HG03135 (cell line): ENCODE measurements around the gene PLAAT4.
"Not testable (repeated sequence)": the region's sequence is repeated elsewhere in the genome, so short reads cannot be mapped to it uniquely, and the experiment has no call there.

ENCODE experiments used
- ATAC-seq: cut with Tn5 transposase; IDR thresholded peaks from one replicate; pipeline ENCODE4 v1.9.1; 2021; ENCODE audit warnings: mild to moderate bottlenecking, moderate library complexity; ENCODE audit not compliant: unreplicated experiment

Gene PLAAT4

DNA sequence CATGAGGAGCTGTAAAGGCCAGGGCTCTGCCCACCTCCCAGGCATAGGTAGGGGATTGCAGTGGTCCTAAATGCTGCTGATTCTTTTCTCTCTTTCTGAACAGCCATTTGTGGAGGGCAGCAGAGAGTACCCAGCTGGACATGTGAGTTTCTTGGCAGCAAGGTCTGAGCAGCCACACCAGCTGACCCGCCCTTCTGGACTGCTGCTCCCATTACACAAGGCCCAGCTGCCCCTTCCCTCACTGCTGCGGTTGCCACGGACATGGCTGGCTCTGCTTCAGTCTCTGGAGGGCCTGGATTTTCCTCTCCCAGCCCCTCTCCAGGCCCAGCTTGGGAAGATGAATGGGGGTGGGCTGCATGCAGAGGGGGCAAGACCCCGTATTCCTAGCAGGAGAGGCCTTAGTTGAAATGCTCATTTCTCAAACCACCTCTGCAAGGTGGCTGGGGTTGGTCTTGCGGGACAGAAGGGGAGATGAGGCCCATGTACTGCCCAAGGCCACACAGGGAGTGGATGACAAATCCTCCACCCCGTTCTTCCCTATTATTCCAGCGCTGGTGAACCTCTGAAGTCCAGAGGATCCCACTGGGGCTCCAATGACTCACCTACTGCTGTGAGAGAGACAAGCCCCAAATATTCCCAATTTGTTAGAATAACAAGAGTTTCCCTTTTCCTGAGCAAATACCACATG is 26.1 kb upstream of the PLAAT4 start:
- ATAC-seq: no peak

DNA sequence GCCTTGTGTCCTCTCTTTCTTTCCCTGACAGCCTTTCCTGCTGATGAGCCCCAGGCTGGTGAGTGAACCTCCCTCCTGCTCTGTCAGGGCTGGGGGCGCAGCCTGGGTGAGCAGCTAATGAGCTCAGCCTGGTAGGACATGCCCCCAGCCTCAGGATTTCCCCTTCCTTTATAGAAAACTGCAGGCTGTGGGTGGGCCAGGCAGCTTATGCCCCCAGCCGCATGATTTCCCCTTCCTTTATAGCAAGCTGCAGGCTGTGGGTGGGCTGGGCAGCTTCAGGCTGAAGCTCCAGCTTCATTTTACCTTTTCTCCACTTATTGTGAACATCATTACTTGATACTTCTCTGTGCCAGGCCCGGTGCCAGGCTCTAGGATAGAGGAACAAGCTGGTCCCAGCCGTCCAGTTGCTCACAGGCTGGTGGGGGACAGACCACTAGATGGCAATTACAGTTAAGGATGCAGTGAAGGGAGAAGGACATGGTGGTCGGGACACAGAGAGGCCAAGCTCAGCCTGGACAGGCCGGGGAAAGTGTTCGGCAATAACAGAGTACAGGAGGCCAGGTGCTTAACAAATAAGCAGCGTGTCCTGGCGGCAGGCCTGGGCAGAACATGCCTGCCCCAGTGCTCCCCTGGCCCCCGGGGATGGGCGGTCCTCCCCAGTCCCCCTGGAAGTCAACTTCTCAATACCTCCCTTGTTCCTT is 25.4 kb upstream of the PLAAT4 start:
- ATAC-seq: no peak

DNA sequence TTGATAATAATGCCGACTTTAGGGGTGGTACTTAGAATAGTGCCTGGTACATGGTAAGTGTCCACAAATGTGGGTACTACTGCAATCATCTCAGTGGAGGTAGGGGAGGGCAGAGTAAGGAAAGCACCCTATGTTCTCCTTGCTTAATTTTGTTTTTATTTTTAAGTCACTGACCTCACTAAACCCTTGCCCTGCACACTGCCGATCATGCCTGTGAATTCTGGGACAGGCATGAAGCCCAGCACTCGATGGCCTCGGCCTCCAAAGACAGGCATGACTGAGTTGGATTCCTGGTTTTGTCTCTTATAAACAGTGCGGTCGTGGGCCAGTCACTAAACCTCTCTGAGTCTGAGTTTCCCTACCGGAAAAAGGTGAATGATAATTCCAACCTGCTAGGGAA is 23.8 kb upstream of the PLAAT4 start:
- ATAC-seq: no peak

DNA sequence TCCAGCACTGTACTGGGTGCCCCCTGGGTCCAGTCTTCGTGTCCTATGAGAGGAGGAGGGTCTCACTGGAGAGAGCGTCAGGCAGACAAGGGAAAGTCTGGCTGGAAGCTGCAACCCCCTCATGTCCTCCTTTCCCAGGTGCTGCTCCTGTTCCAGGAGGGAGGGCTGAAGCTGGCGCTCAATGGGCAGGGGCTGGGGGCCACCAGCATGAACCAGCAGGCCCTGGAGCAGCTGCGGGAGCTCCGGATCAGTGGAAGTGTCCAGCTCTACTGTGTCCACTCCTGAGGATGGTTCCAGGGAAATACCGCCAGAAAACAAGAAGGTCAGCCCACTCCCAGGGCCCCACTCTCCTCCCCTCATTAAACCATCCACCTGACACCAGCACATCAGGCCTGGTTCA is 20.5 kb upstream of the PLAAT4 start:
- no peak for ATAC-seq

DNA sequence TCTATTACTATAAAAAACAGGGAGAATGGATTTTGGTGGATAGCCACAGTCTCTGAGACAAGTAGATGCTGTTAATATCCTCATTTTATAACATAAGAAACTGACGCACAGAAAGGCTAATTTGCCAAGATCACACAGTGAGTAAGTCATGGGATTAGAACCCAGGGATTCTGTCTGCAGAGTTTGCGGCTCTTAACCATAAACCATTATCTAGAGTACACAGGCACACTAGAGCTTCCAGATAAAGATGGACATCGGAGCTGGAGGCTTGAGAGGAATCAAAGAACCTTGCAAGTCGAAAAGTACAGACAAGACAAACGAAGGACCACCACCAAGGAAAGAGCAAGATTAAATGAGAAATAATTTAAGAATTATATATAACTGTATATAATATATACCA is 19.5 kb upstream of the PLAAT4 start:
- ATAC-seq: no peak

DNA sequence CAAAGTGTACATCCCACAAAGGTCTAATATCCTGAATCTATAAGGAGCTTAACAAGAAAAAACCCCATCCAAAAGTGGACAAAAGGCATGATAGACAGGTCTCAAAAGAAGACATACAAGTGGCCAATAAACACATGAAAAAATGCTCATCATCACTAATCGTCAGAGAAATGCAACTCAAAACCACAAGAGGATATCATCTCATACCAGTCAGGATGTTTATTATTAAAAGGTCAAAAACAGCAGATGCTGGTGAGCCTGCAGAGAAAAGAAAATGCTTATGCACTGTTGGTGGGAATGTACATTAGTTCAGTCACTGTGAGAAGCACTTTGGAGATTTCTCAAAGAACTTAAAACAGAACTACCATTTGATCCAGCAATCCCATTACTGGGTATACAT is 18.1 kb upstream of the PLAAT4 start:
- ATAC-seq: no peak

DNA sequence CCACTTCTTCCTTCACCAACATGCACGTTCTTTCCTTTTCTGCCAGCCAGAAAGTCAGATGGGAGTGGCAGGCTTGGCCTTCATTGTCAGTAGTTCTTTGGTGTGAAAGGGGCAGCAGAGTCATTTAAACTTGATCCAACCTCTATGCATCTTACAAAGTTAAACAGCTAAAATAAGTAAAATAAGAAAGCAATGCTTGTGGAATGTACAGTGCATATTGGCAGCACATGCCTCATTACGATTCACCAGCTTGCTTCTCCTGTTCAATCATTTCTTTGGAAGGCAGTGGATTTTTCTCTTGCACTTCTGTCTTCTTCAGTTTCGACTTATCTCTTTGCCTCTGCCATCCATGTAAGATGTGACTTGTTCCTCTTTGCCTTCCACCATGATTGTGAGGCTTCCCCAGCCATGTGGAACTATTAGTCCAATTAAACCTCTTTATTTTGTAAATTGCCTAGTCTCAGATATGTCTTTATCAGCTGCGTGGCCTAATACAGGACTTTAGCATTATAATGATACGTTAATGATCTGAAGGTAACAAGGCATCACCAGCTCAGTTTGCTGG is 15.9 kb upstream of the PLAAT4 start:
- ATAC-seq: no peak

DNA sequence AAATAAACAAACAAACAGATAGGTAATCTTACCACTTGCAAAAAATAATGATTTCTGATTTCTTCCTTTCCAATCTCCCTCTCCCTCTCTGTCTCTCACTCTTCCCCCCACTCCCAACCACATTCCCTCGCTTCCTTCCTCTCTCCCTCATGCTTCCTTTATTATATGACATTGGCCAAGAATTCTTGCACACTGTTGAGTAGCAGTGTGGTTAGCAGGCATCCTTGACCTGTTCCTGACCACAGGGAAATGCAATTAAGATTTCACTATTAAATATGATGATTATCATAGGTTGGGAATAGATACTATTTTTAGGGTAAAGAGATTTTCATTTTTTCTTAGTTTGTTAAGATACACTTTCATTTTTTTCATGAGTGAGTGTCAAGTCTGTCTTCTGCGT is 14.7 kb upstream of the PLAAT4 start:
- no peak for ATAC-seq

DNA sequence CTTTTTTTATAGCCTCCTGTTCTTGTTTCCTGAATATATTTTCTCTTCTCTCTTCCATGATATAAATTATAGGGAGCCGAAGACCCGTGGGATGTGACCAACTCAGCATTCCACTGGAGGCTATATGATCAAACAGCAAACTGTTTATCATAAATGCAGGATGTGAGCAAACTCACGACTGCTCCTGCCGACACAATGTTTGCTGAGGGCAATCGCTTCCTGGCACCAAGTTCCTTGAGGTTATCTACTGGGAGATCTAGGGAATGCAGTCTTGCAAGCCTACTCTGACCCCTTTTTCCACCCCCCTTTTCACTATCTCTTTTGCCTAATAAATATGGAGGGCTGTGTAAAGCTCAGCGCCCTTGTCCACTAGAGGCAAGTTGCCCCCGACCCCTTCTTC is 13.5 kb upstream of the PLAAT4 start:
- no peak for ATAC-seq

DNA sequence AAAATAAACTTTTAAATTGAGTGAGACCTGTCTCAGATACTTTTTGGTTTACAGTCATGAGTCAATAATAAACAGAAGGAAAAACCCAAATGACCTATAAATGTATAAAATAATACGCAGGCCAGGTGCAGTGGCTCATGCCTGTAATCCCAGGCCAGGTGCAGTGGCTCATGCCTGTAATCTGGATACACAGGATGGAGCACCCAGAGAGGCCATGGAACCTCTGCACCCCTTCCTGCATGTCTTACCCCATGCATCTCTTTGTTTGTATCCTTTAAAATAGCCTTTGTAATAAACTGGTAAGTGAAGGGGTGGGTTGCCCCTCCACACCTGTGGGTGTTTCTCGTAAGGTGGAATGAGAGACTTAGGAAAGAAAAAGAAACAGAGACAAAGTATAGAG is 8.9 kb upstream of the PLAAT4 start:
- ATAC-seq: no peak

DNA sequence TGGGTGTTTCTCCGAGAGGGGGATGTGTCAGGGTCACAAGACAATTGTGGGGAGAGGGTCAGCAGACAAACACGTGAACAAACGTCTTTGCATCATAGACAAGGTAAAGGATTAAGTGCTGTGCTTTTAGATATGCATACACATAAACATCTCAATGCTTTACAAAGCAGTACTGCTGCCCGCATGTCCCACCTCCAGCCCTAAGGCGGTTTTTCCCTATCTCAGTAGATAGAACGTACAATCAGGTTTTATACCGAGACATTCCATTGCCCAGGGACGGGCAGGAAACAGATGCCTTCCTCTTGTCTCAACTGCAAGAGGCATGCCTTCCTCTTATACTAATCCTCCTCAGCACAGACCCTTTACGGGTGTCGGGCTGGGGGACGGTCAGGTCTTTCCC is 8.5 kb upstream of the PLAAT4 start:
- not testable (repeated sequence) for ATAC-seq

DNA sequence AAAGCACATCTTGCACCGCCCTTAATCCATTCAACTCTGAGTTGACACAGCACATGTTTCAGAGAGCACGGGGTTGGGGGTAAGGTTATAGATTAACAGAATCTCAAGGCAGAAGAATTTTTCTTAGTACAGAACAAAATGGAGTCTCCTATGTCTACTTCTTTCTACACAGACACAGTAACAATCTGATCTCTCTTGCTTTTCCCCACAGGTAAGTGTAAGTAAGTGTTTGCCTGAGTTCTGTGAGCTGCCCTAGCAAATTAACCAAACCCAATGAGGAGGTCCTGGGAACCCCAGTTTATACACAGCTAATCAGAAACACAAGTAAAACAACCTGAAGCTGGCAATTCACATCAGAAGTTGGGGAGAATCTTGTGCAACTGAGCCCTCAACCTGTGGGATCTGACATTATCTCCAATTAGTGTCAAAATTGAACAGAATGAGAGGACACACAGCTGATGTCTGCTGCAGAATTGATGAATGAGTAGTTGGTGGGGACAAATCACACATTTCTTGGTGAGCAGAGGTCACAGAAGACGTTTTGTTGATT is 7.8 kb upstream of the PLAAT4 start:
- ATAC-seq: not testable (repeated sequence)

DNA sequence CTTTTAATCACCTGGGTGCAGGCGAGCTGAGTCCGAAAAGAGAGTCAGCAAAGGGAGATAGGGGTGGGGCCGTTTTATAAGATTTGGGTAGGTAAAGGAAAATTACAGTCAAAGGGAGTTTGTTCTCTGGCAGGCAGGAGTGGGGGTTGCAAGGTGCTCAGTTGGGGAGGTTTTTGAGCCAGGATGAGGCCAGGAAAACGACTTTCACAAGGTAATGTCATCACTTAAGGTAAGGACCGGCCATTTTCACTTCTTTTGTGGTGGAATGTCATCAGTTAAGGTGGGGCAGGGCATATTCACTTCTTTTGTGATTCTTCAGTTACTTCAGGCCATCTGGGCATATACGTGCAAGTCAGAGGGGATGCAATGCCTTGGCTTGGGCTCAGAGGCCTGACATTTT is 7.2 kb upstream of the PLAAT4 start:
- ATAC-seq: not testable (repeated sequence)

DNA sequence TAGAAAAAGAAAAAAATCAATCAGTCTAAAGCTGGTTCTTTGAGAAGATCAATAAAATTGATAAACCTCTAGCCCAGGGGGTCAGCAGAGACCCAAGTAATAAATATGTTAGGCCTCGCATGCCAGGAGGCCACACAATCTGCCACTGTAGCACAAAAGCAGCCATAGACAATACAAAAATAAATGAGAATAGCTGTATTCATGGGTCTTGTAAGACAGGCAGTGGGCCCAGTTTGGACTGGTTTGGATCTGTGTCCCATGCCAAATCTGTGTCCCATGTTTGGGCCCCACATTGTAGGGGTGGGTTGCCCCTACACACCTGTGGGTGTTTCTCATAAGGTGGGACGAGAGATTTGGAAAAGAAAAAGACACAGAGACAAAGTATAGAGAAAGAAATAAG is 6.6 kb upstream of the PLAAT4 start:
- no peak for ATAC-seq

DNA sequence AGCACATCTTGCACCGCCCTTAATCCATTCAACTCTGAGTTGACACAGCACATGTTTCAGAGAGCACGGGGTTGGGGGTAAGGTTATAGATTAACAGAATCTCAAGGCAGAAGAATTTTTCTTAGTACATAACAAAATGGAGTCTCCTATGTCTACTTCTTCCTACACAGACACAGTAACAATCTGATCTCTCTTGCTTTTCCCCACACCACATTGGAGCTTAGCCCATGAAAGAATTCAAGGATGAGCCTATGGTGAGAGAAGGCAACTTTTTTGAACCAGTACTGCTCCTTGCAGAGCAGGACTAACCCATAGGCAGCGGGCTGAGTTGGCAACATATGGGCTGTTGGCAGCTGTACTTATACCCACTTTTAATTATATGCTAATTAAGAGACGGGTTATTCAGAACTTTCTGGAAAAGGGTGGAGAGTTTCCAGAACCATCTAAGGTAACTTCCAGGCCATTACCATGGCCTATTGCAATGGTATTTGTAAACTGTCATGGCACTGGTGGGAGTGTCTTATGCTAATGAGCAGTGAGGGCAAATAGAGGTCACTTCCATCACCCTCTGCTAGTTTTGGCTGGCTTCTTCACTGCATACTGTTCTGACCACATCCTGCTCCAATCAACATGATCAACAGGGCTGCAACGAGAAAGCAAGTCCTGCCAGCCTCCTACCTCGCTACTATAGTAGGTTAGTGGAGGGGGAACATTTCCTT is 5.4 kb upstream of the PLAAT4 start:
- peak; percentile 70 for ATAC-seq

DNA sequence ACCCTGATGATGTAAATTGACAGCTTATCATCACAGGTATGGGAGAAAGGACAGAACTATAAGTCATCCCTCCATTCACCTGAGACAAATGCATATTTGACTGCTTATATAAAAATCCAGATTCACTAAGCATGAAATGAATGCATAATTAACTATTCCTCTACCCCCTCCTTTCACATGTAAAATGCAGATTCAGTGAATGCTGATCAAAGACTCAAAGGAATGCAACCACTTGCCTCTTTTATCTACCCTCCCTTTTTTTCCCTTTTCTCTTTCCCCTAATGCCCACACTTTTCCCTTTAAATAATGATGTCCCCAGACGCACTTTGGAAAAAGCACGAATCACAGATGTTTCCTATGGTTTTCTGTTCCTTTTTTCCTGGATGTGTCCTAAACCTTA is 4.5 kb upstream of the PLAAT4 start:
- ATAC-seq: no peak

DNA sequence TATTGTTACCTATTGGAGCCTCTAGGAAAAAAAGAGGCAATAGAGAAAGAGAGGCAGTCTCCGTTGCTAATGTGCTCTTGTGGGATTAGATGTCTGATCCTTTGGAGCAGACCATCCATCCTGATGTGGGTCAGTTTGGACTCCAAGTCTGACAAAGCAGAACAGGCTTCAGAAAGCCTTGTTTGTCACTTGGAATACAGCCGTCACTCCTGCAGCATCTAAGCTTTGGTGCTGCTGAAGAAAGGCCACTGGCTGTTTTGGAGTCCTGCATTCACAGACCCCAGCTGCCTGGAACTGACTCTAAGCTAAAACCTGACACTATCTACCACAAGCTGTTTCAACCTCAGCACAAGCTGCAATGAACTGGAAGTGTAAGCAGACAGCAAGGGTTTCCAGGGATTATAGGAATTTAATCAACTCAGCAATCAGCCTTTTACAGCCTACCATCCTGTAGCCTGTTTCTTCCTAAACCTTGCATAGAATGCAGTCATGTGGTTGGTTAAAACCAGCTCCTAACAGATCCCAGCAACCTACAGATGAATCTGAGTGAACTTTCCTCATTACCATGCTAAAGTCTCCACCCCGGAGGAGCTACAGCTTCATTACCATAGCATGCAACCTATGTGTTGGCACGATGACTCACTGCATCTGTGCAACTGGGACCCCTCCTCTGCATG is 3.7 kb upstream of the PLAAT4 start:
- ATAC-seq: no peak

DNA sequence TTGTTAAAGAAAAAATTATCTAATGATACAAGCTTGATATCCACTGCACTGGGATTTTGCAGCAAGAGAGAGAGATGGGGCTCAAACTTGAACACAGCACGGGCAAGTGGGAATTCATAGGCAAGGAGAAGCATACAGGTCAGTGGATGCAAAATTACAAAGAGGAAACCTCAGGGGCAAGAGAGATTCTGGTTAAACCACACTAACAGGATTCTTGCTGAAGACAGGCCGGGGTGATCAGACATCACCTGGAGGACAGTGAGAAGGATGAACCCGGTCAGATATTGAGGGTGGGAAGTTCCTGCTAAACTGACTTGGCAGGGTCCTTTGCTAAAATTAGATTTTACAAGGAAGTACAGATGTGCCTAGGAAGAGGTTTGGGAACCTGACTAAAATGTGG is 2.5 kb upstream of the PLAAT4 start:
- no peak for ATAC-seq

DNA sequence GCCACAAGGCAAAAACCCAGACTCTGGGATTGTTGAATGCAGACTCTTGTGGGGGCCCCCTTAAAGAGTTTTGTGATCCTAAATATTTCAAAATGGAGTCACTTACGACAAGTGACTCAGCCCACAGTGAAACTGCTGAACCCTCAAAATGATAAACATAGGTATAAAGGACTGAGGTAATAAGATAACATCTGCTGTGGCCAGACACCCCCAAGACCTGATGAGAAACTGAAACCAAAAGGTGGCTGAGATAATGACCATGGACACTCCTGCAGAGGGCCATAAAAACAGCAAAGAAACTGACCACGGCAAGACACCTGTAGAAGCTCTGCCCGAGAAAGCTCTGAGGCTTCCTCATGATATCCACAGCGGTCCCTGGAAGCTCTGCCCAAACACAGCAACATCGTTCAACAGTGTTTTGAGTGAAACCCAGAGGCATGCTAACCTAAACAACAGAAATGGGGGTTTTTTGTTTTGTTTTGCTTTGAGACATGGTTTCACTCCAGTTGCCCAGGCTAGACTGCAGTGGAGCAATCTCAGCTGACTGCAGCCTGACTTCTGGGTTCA is 1.6 kb upstream of the PLAAT4 start:
- ATAC-seq: peak; percentile 42

DNA sequence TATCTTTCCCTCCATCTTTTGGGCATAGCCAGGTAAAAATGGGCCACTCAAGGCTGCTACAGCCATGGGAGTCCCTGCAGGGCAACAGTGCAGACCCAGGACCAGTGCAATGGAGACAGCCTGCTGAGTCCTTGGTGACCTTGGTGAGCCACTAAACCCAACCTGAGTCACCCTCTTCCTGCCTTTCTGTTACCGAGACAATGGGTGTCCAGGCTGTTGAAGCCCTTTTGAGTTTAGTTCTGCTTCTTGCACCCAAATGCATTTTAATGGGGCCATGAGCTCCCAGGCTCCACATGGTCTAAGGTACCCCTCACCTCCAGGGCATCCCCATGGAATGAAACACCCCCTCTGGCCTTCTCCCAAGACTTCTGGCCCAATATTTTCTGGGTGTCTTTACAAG is 874 bp upstream of the PLAAT4 start:
- ATAC-seq: no peak
